ENCODE measurements around the gene METTL26. TPM values are rescaled to one million over a fixed set of nuclear protein-coding genes. Genes with fewer than 3 reads are reported as not detected.

The METTL26 gene
- total RNA-seq, 1 experiment from 2014 or later = 84.3 TPM

DNA sequence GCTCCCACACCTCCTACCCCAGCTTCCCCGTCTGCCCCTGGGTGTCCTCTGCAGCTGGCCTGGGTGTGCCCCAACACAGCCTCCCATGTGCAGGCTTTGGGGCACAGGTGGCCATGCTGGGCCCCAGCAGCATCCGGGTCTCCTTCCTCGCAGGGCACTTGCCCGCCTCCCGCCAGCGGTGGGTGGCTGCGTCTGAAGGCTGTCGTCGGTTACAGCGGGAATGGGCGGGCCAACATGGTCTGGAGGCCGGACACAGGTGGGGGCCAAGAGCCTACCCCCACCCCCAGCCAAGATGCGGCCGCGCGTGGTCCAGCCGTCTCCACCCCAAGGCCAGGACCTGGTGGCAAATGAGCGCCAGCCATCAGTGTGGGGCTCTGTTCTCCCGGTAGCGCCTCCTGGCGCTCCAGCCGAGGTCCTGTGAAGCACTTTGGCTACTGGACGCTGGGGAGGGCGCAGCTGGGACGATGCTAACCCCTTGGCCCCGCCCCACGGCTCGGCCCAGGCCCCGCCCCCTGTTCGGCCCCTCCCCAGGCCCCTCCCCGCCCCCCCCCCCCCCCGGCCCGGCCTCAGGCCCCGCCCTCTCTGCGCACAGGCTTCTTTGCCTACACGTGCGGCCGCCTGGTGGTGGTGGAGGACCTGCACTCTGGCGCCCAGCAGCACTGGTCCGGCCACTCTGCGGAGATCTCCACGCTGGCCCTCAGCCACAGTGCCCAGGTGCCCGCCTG, 24.5 kb upstream of the METTL26 start:
- peak; percentile 90 for DNase-seq (ENCODE audit: extremely low read depth, low read depth)

DNA sequence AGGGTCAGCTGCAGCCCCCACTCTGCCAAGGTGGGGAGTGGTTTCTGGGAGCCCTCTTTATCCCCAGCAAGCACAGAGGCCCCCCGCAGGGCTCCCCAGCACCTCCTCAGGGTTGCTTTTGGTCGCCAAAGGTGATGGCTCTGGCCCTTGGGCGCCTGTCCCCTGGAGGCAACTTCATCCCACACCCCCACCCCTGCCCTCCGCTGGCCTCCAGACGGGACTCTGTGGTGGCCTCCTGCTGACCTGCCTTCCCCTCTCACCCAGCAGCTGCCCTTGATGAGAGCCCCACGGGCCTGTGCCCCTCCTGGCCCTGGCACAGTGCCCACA, 24.0 kb upstream of the METTL26 start:
- no peak for DNase-seq (ENCODE audit: extremely low read depth, low read depth)

DNA sequence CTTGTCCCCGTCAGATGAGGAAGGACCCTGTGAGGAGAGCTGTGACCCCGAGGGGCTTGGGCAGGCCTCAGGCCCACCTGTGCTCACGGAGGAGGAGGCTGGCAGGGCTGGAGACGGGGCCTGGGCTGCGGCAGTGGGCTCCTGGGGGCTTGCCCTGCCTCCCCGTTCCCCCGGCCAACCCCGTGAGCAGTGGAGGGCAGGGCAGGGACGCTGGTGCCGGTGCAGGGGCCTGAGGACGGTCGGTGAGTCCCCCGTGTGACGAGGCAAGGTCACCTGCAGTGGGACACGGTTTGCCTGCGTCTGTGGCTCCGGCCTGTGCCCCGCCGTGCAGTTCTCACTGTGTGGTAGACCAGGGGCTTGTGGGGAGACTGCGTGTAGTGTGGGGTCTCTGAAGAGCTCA, 23.5 kb upstream of the METTL26 start:
- DNase-seq (ENCODE audit: extremely low read depth, low read depth) = no peak

DNA sequence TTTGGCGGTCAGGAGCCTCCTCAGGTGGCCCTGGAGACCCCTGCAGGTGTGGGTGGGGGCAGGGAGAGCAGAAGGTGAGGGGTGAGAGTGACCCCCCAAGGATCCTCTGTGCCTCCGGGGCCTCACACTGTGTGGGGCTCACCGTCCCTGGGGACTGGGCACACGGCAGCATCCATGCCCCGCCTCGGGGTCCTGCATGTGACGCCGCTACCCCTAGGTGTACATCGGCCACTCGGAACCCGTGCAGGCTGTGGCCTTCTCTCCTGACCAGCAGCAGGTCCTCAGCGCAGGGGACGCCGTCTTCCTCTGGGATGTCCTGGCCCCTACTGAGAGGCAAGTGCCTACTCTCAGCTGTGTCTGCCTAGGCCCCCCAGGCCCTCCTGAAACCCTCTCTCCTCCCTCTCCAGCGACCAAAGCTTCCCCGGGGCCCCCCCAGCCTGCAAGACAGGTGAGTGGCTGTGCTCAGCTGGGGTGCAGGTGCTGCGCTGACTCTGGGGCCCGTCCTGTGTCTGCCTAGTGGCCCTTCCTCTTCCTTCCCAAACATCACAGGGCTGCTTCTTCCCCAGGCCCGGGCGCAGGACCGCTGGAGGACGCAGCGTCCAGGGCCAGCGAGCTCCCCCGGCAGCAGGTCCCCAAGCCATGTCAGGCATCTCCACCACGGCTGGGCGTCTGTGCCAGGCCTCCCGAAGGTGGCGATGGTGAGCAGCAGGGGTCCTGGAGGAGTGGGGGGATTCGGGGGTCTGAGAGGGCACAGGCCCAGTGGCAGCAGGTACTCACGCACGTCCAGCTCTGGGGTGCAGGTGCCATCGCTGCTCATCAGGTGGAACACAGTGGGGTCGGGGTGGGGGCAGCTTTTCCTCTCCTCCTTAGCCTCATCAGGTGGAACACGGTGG, 22.8 kb upstream of the METTL26 start:
- no peak for DNase-seq (ENCODE audit: extremely low read depth, low read depth)

DNA sequence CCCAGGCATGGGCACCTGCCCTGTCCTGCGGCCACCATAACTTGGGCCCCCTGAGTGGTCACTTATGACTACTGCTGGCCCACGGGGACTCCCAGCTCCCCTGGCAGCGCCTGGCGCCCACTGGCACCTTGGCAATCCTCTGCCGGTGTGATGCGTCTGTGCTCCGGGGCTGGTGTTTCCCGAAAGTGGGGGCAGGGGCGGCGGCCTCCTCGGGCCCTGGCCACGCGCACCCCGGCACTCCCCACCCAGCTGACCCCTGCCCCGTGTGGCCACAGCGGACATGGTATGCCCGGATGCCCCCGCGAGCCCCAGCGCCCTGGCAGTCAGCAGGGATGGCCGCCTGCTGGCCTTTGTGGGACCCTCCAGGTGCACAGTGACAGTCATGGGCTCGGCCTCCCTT, 21.4 kb upstream of the METTL26 start:
- no peak for DNase-seq (ENCODE audit: extremely low read depth, low read depth)

DNA sequence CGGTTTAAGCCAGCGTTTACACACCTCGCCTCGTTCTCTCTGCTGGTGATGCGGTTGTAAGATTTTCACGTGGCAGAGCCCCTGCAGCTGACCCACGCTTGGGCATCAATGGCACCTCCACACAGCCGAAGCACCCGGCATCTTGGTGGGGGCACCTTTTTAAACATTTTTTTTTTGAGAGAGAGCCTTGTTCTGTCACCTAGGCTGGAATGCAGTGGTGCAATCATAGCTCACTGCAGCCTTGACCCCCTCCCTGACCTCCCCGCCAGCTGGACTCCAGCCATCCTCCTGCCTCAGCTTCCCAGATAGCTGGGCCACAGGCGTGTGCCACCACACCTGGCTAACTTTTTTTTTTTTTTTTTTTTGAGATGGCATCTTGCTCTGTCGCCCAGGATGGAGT, 17.9 kb upstream of the METTL26 start:
- DNase-seq (ENCODE audit: extremely low read depth, low read depth) = no peak

DNA sequence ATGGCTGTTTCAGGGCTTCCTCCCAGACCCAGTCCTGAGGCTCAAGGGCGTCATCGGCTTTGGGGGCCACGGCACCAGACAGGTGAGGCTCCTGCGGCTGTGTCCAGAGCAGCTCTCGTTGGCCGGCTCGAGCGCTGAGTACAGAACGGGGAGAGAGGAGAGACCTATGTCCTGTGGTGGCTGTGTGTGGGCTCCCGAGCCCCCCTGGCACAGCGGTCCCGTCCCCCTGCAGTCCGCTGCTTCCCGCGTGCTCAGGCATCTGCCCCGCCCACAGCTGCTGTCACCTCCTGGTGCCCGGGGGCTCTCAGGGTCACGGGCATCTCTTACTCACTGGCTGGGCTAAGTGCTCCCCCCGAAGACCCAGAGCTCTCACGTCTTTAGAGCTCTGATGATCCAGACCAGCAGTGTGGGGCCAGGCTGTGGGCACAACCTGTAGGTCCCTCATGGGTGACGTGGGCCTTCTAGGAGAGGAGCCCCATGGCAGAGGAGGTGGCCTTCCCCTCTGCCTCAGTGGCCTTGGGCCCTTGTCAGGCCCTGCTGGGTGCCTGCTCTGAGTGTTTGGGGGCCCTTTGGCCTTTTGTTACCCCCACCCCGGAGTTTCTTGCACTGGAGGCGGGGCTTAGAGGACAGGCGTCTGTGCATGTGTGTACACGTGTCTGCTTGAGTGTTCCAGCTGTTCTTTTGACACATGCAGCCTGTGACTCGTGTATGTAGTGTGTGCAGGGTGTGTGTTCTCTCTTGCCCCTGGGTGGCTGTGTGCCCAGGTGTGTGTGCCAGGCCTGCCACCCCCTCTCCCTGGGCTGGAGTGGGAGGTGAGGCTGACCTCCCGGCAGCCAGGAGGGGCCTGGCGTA, 16.6 kb upstream of the METTL26 start:
- DNase-seq (ENCODE audit: extremely low read depth, low read depth) = no peak

DNA sequence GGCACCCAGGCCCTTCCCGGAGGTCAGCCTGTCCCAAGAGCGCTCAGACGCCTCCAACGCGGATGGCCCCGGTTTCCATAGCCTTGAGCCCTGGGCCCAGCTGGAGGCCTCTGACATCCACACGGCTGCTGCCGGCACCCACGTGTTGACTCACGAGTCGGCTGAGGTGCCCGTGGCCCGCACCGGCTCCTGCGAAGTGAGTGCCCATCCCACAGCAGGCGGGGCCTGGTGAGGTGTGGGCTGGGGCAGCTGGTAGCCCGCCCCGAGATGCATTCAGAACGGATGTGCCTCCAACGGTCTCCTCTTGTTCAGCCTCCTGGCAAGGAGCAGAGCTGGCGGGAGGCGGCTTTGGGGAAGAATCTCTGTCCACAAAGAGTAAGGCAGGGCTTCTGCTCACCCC, 15.7 kb upstream of the METTL26 start:
- no peak for DNase-seq (ENCODE audit: extremely low read depth, low read depth)

DNA sequence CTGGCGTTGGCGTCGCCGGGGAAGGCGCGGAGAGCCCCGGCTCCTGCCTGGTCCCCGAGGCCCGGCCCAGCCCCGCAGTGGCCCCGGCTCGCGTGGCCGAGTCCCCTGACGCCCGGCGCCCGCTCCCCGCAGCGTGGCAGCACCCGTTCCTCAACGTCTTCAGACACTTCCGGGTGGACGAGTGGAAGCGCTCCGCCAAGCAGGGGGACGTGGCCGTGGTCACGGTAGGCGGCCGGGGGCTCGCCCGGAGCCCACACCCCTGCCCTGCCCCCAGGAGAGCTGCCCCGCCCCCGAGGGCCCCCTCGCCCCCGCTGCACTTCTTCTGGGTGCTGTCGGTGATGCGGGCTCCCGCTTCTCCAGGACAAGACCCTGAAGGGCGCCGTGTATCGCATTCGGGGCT, 13.5 kb upstream of the METTL26 start:
- DNase-seq (ENCODE audit: extremely low read depth, low read depth) = no peak

DNA sequence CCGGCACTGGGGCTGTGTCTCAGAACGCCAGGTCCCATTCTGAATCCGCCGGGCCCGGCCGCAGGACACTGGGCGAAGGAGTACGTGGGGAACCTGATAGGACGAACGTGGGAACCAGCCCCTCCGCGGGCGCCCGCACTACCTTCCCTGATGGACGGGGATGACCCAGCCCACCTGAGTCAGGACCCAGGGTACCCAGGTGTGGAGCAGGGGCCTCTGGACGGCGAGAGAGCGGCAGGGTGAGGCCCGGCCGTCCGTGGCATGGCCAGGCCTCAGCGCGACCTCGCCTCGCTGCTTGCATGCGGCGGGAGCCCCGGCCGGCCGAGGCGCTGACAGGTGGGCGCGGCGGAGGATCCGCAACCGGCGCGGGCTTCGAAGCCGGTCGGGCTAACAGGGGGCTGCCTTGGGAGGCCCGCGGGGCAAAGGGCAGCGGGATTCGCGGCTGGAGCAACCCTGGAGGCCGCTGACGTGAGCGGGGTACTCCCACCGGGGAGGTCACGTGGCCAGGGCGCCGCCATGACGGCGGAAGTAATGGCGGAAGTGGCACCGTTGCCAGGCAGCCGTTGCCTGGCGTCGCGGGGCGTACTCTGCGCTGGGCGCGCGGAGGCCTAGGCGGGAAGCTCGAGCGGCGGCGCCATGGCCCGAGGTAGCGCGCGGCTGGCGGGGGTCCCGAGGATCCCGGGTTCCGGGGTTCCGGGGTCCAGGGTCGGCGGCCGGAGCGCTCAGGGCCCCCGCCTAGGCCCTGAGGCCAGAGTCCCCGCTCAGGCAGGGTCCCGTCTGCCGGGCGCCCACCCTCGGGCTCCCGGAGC, 12.9 kb upstream of the METTL26 start, which contains the start of gene WDR90:
WDR90 (plus strand) TSS at position 585 of the 809 bp plus-strand sequence; CDS start at position 637, 52 bp downstream.
- DNase-seq (ENCODE audit: extremely low read depth, low read depth) = peak; percentile 89

DNA sequence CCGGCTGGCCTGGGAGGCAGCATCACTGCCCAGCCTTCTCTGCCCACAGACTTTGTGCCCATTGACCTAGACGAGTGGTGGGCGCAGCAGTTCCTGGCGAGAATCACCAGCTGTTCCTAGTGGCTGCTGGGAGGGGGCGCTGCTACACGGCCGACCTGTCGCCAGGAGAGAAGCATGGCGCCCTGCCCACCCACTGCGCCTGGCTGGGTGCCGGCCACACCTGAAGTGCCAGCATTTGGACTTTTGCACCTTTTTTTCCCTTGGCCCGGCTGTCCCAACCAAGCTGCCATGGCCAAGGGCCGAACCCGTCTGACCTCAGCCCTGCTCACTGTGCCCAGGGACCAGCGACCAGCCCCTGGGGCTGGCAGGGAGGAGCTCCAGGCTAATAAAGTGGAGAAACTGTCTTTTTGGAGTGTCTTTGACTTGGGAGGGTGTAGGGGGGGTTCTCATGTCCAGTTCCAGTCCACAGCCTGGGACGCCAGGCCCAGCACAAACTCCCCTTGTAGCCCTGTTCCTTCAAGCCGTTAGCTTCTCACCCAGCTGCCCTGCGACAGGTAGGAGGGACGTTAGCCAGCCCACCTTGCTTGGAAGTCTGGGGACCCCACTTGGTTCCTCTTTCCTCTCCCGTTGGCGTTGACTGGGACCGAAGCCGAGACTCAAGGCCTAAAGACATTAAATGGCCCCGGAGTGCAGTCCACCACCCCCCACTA, 12.1 kb upstream of the METTL26 start:
- no peak for DNase-seq (ENCODE audit: extremely low read depth, low read depth)

DNA sequence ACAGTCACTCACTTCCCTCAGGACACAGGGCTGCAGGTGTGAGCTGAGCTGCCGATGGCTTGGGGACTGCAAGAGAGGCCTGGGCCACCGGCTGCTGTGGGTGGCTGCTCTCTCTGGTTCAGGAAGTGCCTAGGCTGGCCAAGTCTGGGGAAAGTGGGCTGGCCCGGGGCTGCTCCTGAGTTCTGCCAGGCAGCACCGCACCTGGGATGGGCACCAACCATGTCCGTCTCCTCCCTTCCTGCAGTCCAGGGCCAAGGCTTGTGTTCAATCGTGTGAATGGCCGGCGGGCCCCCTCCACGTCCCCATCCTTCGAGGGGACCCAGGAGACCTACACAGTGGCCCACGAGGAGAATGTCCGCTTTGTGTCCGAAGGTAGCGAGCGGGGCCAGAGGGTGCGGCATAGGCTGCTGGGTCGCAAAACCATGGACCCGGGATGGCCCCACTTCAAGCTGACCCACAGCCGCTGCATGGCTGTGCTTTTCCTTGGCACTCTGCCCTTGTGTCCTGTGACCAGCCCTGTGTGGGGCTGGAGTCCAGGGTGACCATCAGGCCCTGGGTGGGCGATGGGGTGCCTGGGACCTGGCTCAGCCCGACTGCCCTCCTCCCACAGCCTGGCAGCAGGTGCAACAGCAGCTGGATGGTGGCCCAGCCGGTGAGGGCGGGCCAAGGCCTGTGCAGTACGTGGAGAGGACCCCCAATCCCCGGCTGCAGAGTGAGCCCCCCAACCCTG, 11.2 kb upstream of the METTL26 start:
- DNase-seq (ENCODE audit: extremely low read depth, low read depth) = no peak

DNA sequence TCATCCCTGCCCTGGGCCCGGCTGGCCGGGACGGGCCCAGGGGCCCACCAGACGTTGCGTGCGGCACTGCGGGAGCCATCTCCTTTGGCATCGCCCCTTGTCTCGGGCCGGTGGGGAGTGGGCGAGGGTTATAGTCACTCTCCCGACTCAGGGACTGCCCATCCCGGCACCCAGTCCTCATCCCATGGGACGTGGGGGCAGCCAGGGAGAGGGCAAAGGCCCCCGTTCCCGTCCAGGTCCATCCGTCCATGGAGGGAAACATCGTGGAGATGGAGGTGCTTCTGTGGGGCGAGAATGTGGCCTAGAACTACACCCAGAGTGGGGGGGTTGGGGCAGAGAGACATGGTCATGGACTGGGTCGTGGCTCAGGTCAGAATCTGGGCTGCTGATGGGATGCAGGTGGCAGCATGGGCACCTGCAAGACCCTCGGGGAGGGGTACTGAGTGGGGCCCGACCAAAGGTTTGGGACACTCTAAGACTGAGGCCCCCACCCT, 10.6 kb upstream of the METTL26 start:
- DNase-seq (ENCODE audit: extremely low read depth, low read depth) = no peak

DNA sequence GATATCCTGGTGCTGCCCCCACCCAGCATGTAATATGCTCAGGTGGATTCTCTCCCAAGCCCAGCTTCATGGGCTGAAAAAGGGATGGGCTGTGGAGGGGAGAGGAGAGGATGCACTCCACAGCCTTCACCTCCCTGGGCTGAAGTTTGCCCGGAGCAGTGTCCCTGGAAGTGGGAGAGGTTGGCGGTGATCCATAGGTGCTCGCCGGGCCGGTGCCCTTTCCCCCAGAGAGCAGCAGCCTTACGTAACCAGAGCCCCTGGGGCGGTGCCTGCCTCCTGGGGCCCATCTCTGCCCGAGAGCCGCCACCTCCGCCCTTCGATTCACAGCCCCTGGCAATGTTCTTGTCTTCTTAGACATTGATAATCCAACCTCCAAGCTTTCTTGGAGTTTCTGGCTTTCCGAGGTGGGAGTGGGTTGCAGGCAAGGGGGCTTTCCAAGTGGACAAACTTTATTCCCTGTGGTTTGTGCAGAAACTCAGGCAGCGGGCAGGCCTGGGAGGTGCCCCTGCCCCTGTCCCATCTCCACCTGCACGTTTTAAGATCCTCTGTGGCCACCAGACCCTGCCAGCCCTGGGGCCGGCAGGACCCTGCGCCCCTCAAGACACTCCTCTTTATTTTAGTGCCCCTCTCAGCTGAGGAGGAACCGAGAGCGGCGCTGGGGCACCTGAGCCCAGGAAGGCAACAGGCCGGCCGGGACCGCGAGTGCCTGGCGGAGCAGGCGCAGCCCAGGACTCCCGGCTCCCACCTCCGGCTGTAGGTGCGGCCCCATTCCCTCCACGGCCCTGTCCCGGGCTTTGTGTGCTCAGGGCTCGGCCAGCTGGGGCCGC, 10.0 kb upstream of the METTL26 start:
- no peak for DNase-seq (ENCODE audit: extremely low read depth, low read depth)

DNA sequence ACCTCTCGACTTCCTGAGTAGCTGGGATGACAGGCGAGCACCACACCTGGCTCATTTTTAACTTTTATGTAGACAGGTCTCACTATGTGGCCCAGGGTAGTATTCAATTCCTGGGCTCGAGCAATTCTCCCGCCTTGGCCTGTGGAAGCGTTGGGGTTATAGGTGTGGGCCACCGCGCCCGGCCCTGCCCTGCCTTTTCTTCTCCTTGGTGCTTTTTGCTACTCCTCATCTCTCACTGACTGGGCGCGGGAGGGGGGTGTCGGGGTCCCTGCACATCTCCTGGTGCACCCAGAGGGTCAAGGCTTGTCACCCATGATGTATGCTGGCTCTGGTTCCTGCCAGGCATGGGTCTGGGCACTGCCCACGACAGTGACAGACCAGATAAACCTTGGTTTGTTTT, 8.5 kb upstream of the METTL26 start:
- DNase-seq (ENCODE audit: extremely low read depth, low read depth) = no peak

DNA sequence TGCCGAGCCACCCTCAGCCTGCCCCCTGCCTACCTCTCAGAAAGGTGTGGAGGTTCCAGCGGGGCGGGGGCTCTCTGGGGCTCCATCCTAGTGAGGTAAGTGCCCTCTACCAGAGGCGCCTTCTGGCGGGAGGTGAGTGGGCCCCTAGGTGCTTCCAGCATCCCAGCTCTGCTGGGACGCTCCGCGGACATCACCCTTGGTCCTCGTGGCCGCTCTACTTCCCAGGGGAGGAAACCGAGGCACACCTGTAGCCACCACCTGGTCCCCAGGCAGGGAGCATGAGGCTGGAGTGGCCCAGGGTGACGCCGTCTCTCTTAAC, 6.9 kb upstream of the METTL26 start:
- no peak for DNase-seq (ENCODE audit: extremely low read depth, low read depth)

DNA sequence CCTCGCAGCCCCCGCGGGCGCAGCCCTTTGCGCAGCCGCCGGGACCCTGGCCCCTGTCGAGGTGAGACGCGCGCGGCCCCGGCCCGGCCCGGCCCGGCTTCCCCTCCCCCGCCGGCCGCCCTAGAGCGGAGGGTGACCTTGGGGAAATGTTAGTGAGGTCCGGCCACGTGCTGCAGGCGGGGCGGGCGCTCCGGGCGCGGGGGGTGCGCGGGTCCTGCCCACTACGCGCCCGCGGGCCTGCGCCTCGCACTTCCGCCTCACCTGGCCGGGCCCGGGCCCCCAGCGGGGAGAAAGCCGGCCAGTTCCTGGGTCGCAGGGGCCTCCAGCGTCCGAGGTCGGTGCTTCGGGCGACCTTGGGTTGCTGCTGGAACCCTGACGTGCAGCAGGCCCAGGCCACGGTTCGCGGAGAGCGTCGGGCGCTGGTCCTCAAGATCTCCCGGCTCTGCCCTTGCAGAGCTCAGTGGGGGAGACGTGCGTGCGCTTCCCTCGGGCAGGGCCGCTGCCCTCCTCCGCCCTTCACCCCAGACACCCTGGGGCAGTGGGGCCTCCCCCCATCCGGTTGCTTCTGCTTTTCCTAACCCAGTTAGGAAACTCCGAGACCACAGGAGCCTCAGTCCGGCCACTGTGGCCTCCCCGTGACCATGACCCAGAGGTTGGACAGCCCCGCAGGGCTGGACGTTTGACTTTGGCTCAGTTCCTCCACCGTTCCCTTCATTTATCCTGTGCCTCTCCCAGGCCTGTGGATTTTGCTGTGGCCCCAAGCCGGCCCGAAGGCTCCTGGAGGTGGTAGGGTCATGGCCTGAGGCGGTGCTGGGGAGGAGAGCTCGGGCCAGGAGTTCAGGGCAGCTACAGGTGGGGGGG, 6.3 kb upstream of the METTL26 start:
- DNase-seq (ENCODE audit: extremely low read depth, low read depth) = no peak
